Glutamatergic neuron (in vitro differentiated cells): ENCODE data around the gene CELF2. TPM values are rescaled to one million over a fixed set of nuclear protein-coding genes. Genes with fewer than 3 reads are reported as not detected.

ENCODE experiments used
- DNase-seq: peaks from one replicate; pipeline ENCODE4 v3.0.0; 2022
- H3K27ac Mint-ChIP-seq: one replicate; pipeline ENCODE4 v1.8.0; 2020; ENCODE audit warnings: mild to moderate bottlenecking, mixed read lengths, inconsistent platforms; ENCODE audit not compliant: unreplicated experiment
- H3K27me3 Mint-ChIP-seq: one replicate; pipeline ENCODE4 v1.8.0; 2020; ENCODE audit warnings: mild to moderate bottlenecking, moderate library complexity, mixed read lengths, inconsistent platforms; ENCODE audit not compliant: unreplicated experiment
- H3K36me3 Mint-ChIP-seq: one replicate; pipeline ENCODE4 v1.8.0; 2020; ENCODE audit warnings: mild to moderate bottlenecking, mixed read lengths, inconsistent platforms; ENCODE audit not compliant: unreplicated experiment
- H3K4me1 Mint-ChIP-seq: one replicate; pipeline ENCODE4 v1.8.0; 2020; ENCODE audit warnings: mild to moderate bottlenecking, low read depth, mixed read lengths, inconsistent platforms; ENCODE audit not compliant: unreplicated experiment
- H3K4me3 Mint-ChIP-seq: one replicate; pipeline ENCODE4 v1.8.0; 2020; ENCODE audit warnings: mild to moderate bottlenecking, mixed read lengths, inconsistent platforms; ENCODE audit not compliant: unreplicated experiment
- H3K9me3 Mint-ChIP-seq: one replicate; pipeline ENCODE4 v1.8.0; 2020; ENCODE audit warnings: mild to moderate bottlenecking, moderate library complexity, mixed read lengths, inconsistent platforms; ENCODE audit not compliant: unreplicated experiment
- total RNA-seq: library from RNA; stranded (reverse); fragmentation: NEBNext Ultra II Directional; extraction: Animal tissue kit (Norgen Biotek cat#: 25700); gene quantifications from one replicate; pipeline ENCODE4 v1.2.1, GENCODE V29; 2021; ENCODE audit not compliant: unreplicated experiment
- TF ChIP-seq, protein P1 (sequence below): fragments of 200-600 bp; sonication (generic); IDR thresholded peaks from one replicate; pipeline ENCODE4 v1.5.0; 2021; ENCODE audit not compliant: partially characterized antibody, unreplicated experiment

Gene CELF2
- total RNA-seq, 1 donor from 2014 or later = 47.4 TPM

GRCh38 chr10:11255796-11256444 lies 238.2 kb downstream of the CELF2 start:
- H3K36me3 Mint-ChIP-seq = no peaks in the 10 kb centered on the region
- DNase-seq = no peak
- no peak overlapping the region for H3K27ac Mint-ChIP-seq
- H3K4me3 Mint-ChIP-seq = no peak overlapping the region
- H3K27me3 Mint-ChIP-seq = no peaks in the 10 kb centered on the region
- TF ChIP-seq, protein P1, sequence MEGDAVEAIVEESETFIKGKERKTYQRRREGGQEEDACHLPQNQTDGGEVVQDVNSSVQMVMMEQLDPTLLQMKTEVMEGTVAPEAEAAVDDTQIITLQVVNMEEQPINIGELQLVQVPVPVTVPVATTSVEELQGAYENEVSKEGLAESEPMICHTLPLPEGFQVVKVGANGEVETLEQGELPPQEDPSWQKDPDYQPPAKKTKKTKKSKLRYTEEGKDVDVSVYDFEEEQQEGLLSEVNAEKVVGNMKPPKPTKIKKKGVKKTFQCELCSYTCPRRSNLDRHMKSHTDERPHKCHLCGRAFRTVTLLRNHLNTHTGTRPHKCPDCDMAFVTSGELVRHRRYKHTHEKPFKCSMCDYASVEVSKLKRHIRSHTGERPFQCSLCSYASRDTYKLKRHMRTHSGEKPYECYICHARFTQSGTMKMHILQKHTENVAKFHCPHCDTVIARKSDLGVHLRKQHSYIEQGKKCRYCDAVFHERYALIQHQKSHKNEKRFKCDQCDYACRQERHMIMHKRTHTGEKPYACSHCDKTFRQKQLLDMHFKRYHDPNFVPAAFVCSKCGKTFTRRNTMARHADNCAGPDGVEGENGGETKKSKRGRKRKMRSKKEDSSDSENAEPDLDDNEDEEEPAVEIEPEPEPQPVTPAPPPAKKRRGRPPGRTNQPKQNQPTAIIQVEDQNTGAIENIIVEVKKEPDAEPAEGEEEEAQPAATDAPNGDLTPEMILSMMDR = no peak
- no peaks in the 10 kb centered on the region for H3K9me3 Mint-ChIP-seq
- peaks cover 24% of the 10 kb centered on the region for H3K4me1 Mint-ChIP-seq

DNA sequence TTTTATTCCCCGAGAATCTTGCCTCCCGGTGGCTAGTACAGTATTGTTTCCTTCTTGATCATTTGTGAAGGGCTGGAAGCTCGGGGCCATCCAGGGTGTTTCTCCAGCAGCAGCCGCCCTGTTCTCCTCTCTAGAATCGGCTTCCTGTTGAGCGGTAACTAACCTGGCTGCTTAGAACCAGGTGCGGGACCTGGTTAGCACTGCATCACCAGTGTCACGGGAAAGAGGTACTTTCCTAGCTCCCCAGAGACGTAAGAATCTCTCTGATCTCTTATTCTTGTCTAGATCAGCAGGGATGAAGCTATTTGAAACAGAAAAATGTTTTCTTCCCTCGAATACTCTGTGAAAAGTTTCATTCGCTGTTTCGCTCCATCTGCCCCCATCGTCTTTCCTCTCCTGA lies 239.2 kb downstream of the CELF2 start:
- DNase-seq = no peak
- no peaks in the 10 kb centered on the region for H3K36me3 Mint-ChIP-seq
- no peaks in the 10 kb centered on the region for H3K27me3 Mint-ChIP-seq
- H3K27ac Mint-ChIP-seq = no peak overlapping the region
- H3K9me3 Mint-ChIP-seq = no peaks in the 10 kb centered on the region
- H3K4me1 Mint-ChIP-seq = peaks cover 24% of the 10 kb centered on the region
- no peak overlapping the region for H3K4me3 Mint-ChIP-seq
- TF ChIP-seq, protein P1 = no peak

GRCh38 chr10:11257440-11258090 lies 239.9 kb downstream of the CELF2 start:
- Mint-ChIP-seq H3K4me3 (no peak overlapping the region), H3K9me3 (no peaks in the 10 kb centered on the region), H3K27ac (no peak overlapping the region), H3K27me3 (no peaks in the 10 kb centered on the region), H3K36me3 (no peaks in the 10 kb centered on the region), H3K4me1 (peaks cover 24% of the 10 kb centered on the region)
- DNase-seq = no peak
- TF ChIP-seq, protein P1 = no peak

- peak; percentile 36 for DNase-seq
- H3K27ac Mint-ChIP-seq = peak overlapping the region; percentile 30
- no peak overlapping the region for H3K4me3 Mint-ChIP-seq
- no peaks in the 10 kb centered on the region for H3K9me3 Mint-ChIP-seq
- TF ChIP-seq, protein P1 = no peak
- H3K27me3 Mint-ChIP-seq = no peaks in the 10 kb centered on the region
- H3K36me3 Mint-ChIP-seq = no peaks in the 10 kb centered on the region
- H3K4me1 Mint-ChIP-seq = peaks cover 33% of the 10 kb centered on the region
Observed at GRCh38 chr10:11260170-11260569, 242.5 kb downstream of the CELF2 start.

GRCh38 chr10:11261143-11261542 lies 243.5 kb downstream of the CELF2 start:
- no peaks in the 10 kb centered on the region for H3K9me3 Mint-ChIP-seq
- no peak overlapping the region for H3K27ac Mint-ChIP-seq
- no peaks in the 10 kb centered on the region for H3K27me3 Mint-ChIP-seq
- no peak for DNase-seq
- H3K36me3 Mint-ChIP-seq = no peaks in the 10 kb centered on the region
- peaks cover 41% of the 10 kb centered on the region for H3K4me1 Mint-ChIP-seq
- TF ChIP-seq, protein P1 = no peak
- H3K4me3 Mint-ChIP-seq = no peak overlapping the region
